MM.1S (cell line): ENCODE results near the gene ALDH1A3.

Source experiments
- EZH2 ChIP-seq: fragments of 300-600 bp; sonication (generic); optimal IDR thresholded peaks from 2 replicates; pipeline ENCODE3; 2017; ENCODE audit warnings: low read depth, mild to moderate bottlenecking, antibody characterized with exemption, low read length, mixed read lengths
- TF ChIP-seq, protein P1 (sequence below): fragments of 300-600 bp; sonication (generic); IDR thresholded peaks from 2 replicates; pipeline ENCODE4 v1.5.1; 2016; ENCODE audit warnings: antibody characterized with exemption, low read length, mixed read lengths

DNA sequence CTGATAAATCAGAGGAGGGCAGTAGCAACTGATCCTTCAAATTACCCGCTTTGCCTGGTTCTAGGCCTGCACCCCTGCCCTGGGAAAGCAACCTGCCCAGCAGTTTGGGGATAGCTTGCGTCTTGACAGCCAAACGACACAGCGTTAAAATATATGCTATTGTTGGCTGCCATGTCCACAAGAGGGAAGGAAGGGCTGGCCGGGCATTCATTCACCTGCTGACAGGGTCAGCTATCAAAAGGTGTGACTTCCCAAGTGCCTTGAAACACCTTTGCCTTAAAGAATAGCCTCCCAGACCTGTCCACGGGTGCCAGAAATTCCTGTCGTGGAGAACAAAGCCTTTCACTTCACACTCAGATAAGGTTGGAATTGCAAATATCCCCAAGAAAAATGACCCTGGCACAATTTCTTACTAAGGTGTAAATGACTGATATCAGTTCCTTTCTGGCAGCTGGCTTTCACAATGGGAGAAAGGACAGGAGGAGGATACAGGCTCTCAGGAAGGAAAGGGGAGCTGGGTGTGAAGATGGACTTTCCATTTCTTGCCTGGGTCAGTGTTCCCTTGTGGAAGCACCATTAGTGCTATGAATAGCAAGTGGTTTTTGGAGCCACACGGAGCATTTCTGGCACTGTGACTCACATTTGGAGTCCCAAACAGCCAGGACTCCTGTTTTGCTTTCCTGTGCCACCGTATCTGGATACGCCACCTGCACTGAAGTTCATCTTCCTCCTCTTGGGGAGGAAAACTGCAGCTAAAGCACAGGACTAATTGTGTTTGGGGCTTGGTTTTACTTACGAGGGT lies 19.2 kb downstream of the ALDH1A3 start:
- TF ChIP-seq, protein P1, sequence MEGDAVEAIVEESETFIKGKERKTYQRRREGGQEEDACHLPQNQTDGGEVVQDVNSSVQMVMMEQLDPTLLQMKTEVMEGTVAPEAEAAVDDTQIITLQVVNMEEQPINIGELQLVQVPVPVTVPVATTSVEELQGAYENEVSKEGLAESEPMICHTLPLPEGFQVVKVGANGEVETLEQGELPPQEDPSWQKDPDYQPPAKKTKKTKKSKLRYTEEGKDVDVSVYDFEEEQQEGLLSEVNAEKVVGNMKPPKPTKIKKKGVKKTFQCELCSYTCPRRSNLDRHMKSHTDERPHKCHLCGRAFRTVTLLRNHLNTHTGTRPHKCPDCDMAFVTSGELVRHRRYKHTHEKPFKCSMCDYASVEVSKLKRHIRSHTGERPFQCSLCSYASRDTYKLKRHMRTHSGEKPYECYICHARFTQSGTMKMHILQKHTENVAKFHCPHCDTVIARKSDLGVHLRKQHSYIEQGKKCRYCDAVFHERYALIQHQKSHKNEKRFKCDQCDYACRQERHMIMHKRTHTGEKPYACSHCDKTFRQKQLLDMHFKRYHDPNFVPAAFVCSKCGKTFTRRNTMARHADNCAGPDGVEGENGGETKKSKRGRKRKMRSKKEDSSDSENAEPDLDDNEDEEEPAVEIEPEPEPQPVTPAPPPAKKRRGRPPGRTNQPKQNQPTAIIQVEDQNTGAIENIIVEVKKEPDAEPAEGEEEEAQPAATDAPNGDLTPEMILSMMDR, result no peak
- TF ChIP-seq EZH2, result no peak
